Naive B cell (primary cell): ENCODE measurements around the gene MAST4. TPM values are rescaled to one million over a fixed set of nuclear protein-coding genes. Genes with fewer than 3 reads are reported as not detected.

Experiments
- ATAC-seq, 2 donors: fragments of 150-1000 bp; cut with Tn5 transposase; 2 replicates each; pipeline ENCODE4 v1.10.0; 2021; ENCODE audit warnings: low read depth in 2 of 2, mild to moderate bottlenecking in 2 of 2, moderate library complexity in 2 of 2
- DNase-seq: peaks from one replicate; pipeline ENCODE4 v3.0.0; 2022
- H3K27ac Mint-ChIP-seq, 6 donors: one replicate each; pipeline ENCODE4 v1.8.0; 2020 to 2022; ENCODE audit warnings: mild to moderate bottlenecking in 6 of 6, mixed read lengths in 6 of 6, moderate library complexity in 5 of 6, inconsistent platforms in 2 of 6
- H3K27me3 Mint-ChIP-seq, 3 donors: one replicate each; pipeline ENCODE4 v1.8.0; 2021 to 2022; ENCODE audit warnings: mixed read lengths in 3 of 3, mild to moderate bottlenecking in 1 of 3
- H3K36me3 Mint-ChIP-seq, 2 donors: one replicate each; pipeline ENCODE4 v1.8.0; 2020 to 2022; ENCODE audit warnings: mixed read lengths in 2 of 2, inconsistent platforms in 1 of 2, mild to moderate bottlenecking in 1 of 2
- H3K4me1 Mint-ChIP-seq, 3 donors: one replicate each; pipeline ENCODE4 v1.8.0; 2020 to 2022; ENCODE audit warnings: mixed read lengths in 3 of 3, inconsistent platforms in 1 of 3, mild to moderate bottlenecking in 1 of 3, moderate library complexity in 1 of 3
- H3K4me3 Mint-ChIP-seq, 8 donors: one replicate each; pipeline ENCODE4 v1.8.0; 2020 to 2022; ENCODE audit warnings: mild to moderate bottlenecking in 8 of 8, mixed read lengths in 8 of 8, moderate library complexity in 8 of 8, inconsistent platforms in 2 of 8
- H3K9me3 Mint-ChIP-seq, 7 donors: one replicate each; pipeline ENCODE4 v1.8.0; 2020 to 2022; ENCODE audit warnings: mixed read lengths in 7 of 7, mild to moderate bottlenecking in 5 of 7, inconsistent platforms in 2 of 7, moderate library complexity in 1 of 7
- polyA plus RNA-seq, 6 donors: library from polyadenylated mRNA; unstranded; fragments of 300-500 nt; fragmentation: Illumina TruSeq; gene quantifications; one replicate each; pipeline ENCODE4 v1.2.3, GENCODE V29; 2021; ENCODE audit warnings: low read depth in 6 of 6

The MAST4 gene
- polyA plus RNA-seq, 6 donors from 2014 or later, result 0.17 to 2.3 (median 1.3) TPM

GRCh38 chr5:66933066-66933465, 336.9 kb downstream of the MAST4 start:
- Mint-ChIP-seq H3K36me3 (no peaks in the 10 kb centered on the region), H3K4me1 (peaks cover 0 to 12% (median 0%) of the 10 kb centered on the region in 3 donors), H3K4me3 (no peak overlapping the region), H3K27ac (no peak overlapping the region), H3K9me3 (no peaks in the 10 kb centered on the region), H3K27me3 (peaks cover 0 to 36% (median 11%) of the 10 kb centered on the region in 3 donors)
- ATAC-seq, result no peak
- no peak for DNase-seq

GRCh38 chr5:66939094-66939493, 342.9 kb downstream of the MAST4 start:
- no peak for ATAC-seq
- H3K36me3 Mint-ChIP-seq, result no peaks in the 10 kb centered on the region
- peaks cover 5 to 17% (median 13%) of the 10 kb centered on the region in 3 donors for H3K27me3 Mint-ChIP-seq
- H3K4me1 Mint-ChIP-seq, result no peaks in the 10 kb centered on the region
- H3K9me3 Mint-ChIP-seq, result peaks cover 0 to 32% (median 6%) of the 10 kb centered on the region in 7 donors
- DNase-seq, result no peak
- H3K4me3 Mint-ChIP-seq, result no peak overlapping the region
- no peak overlapping the region for H3K27ac Mint-ChIP-seq

GRCh38 chr5:66945389-66946349, 349.5 kb downstream of the MAST4 start:
- H3K36me3 Mint-ChIP-seq, result no peaks in the 10 kb centered on the region
- H3K4me1 Mint-ChIP-seq, result no peaks in the 10 kb centered on the region
- DNase-seq, result no peak
- peaks cover 0 to 11% (median 0%) of the 10 kb centered on the region in 7 donors for H3K9me3 Mint-ChIP-seq
- ATAC-seq, result no peak
- H3K27ac Mint-ChIP-seq, result no peak overlapping the region
- peaks cover 5 to 11% (median 9%) of the 10 kb centered on the region in 3 donors for H3K27me3 Mint-ChIP-seq
- H3K4me3 Mint-ChIP-seq, result no peak overlapping the region

DNA sequence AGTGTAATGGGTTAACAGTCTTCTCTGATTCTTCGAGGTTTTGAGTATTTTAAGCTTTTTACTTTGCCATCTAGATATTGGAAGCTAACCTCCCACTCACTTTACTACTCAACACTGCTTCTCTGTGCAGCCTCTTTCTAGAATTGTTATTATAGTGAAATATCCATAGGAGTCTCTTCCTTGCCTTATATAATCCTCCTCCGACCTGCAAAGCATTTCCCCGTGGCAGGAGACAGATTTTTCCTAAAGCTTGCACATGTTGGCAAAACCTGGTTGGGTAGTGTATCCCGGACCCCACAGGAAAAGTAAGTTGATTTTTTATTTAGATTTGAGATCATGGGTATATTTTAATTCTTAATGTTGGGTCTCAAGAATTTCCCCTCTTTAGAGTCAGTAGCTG, 351.3 kb downstream of the MAST4 start:
- no peak overlapping the region for H3K4me3 Mint-ChIP-seq
- ATAC-seq (no peak), DNase-seq (no peak)
- peaks cover 0 to 9% of the 10 kb centered on the region in 2 donors for H3K36me3 Mint-ChIP-seq
- peaks cover 0 to 10% (median 0%) of the 10 kb centered on the region in 7 donors for H3K9me3 Mint-ChIP-seq
- H3K27ac Mint-ChIP-seq, result no peak overlapping the region
- H3K4me1 Mint-ChIP-seq, result no peaks in the 10 kb centered on the region
- H3K27me3 Mint-ChIP-seq, result peaks cover 6 to 16% (median 13%) of the 10 kb centered on the region in 3 donors

- ATAC-seq (no peak), DNase-seq (no peak)
- Mint-ChIP-seq H3K27me3 (peaks cover 6 to 16% (median 14%) of the 10 kb centered on the region in 3 donors), H3K27ac (peak overlapping the region in 1 of 6 donors; percentile 23), H3K4me3 (no peak overlapping the region), H3K36me3 (peaks cover 0 to 12% of the 10 kb centered on the region in 2 donors), H3K9me3 (peaks cover 0 to 13% (median 0%) of the 10 kb centered on the region in 7 donors), H3K4me1 (no peaks in the 10 kb centered on the region)
These were observed 352.9 kb downstream of the MAST4 start for GRCh38 chr5:66949066-66949465.

DNA sequence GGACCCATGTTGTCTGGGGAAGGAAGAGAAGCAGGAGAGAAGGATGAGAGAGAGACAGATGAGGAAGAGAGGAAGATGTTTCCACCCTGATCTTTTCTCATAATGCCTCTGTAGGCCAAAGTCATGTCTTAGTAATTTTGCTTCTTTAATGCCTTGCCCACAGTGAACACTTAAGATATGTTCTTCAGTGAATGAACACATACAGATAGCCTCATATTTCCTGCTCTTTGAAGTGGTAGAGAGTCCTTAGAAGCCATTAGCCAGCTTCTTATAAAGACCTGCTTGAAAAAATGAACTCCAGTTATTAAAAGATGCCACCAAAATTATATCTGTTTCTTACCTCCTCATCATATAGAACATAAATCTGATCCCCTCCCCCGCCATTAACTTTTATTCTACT, 356.0 kb downstream of the MAST4 start:
- H3K36me3 Mint-ChIP-seq, result peaks cover 0 to 12% of the 10 kb centered on the region in 2 donors
- no peak for DNase-seq
- no peak for ATAC-seq
- peaks cover 0 to 13% (median 0%) of the 10 kb centered on the region in 7 donors for H3K9me3 Mint-ChIP-seq
- peaks cover 4 to 9% (median 8%) of the 10 kb centered on the region in 3 donors for H3K27me3 Mint-ChIP-seq
- no peak overlapping the region for H3K4me3 Mint-ChIP-seq
- no peak overlapping the region for H3K27ac Mint-ChIP-seq
- no peaks in the 10 kb centered on the region for H3K4me1 Mint-ChIP-seq

DNA sequence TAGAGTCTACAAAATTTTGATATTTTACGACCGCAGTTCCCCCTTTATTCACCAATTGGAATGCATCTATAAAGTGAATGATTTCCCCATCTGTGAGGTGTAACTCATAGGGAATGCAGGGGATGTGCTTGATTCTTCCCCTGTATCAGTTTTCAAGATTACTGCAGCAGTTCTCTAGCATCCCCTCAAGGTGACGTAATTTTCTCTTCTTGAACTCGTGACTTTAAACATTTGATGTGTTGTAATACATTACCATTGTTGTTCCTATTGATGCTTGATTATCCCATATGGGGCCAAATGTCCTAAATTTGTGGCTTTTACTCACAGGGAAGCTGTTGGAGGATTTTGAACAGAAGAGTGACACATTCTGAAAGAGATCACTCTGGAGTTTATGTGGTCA, 360.2 kb downstream of the MAST4 start:
- Mint-ChIP-seq H3K9me3 (peaks cover 0 to 12% (median 0%) of the 10 kb centered on the region in 7 donors), H3K4me3 (no peak overlapping the region), H3K36me3 (peaks cover 0 to 12% of the 10 kb centered on the region in 2 donors), H3K27ac (no peak overlapping the region), H3K27me3 (peaks cover 13 to 20% (median 18%) of the 10 kb centered on the region in 3 donors), H3K4me1 (no peaks in the 10 kb centered on the region)
- ATAC-seq (no peak), DNase-seq (no peak)

DNA sequence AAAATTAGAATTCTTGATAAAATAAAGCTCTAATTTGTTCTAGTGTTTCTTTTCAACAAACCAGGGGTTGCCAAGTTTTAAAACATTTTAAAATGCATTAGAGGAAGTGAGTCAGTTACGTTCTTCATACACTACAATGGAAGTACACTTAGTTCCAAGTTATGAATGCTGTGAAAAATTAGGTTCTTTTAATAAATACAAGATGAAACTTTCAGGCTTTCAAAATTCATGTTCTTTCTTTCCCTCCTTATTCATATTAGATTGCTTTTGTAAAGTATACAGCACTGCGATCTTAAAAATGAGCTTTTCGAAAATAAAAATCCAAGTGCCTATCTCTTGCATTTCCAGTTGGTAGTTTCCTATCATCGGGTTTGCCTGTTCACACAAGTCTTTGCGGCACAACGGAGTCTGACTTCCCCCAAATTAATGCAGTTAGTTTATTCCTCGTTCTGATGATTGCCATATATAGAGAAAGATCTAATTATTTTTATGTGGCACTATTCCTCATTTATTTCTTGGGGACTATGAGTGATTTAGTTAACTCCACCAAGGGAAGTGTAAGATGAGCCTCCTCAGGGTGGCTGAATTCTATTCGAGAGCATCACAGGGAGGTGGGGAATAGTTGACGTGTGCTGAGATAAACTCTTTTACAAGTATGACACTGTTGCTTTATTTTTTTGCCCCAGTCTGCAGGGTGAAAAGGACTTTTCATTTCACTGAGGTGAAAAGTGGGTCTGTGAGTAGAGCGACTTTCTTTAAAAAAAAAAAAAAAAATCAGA, 362.2 kb downstream of the MAST4 start:
- Mint-ChIP-seq H3K36me3 (no peaks in the 10 kb centered on the region), H3K27me3 (peaks cover 4 to 18% (median 12%) of the 10 kb centered on the region in 3 donors), H3K4me1 (no peaks in the 10 kb centered on the region), H3K4me3 (no peak overlapping the region), H3K27ac (no peak overlapping the region), H3K9me3 (no peaks in the 10 kb centered on the region)
- DNase-seq (no peak), ATAC-seq (no peak)

DNA sequence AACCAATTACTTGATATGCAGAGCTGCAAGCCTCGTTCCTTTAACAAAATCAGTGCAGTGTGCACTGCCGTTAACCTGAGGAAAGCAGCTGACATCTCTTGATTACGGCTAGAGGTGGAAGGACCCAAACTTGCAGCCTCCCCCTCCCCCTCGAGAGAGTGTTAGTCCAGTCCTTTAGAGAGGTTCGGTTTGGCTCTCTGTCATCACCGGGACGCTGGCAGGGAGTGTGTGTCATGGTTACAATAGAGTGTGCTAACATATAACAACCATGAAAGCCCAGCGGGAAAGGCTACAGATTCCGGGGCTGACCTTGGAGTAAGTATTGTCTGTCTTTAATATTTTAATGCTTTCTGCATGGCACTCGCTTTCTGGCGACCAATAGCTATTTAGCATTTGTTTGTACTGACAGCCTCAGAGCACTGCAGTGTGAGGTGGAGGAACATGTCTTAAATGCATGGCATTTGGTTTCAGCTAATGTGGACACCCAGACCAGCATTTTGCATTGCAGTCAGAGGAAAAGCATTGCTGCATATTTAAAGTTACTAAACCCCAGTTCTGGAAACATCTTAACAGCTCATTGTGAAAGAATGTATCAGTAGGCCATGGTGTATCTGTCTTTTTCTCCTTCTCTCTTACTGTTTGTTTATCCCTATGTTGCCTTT, 362.9 kb downstream of the MAST4 start:
- no peak for ATAC-seq
- Mint-ChIP-seq H3K9me3 (no peaks in the 10 kb centered on the region), H3K4me3 (no peak overlapping the region), H3K27me3 (peaks cover 4 to 18% (median 12%) of the 10 kb centered on the region in 3 donors), H3K36me3 (no peaks in the 10 kb centered on the region), H3K4me1 (no peaks in the 10 kb centered on the region), H3K27ac (no peak overlapping the region)
- DNase-seq, result no peak

DNA sequence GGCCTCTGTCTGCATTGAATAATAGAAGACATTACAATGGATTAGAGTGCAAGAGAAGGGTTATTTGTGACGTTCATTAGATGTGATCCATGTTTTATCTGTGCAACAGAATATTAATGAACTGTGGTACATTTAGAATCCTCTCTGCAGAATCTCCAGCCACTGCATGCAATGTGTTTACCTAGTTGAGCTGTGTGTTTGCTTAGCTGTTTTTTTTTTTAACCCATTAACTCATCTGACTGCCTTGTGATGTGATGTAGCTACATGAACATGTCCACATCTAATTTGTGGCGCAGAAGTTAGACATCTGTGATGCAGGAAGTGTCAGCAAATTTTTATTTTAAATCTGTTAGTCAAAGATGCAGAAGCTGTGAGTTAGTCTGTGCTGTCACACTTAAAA, 363.5 kb downstream of the MAST4 start:
- no peak overlapping the region for H3K4me3 Mint-ChIP-seq
- ATAC-seq, result no peak
- H3K27me3 Mint-ChIP-seq, result peaks cover 4 to 18% (median 12%) of the 10 kb centered on the region in 3 donors
- no peaks in the 10 kb centered on the region for H3K9me3 Mint-ChIP-seq
- no peak for DNase-seq
- no peaks in the 10 kb centered on the region for H3K36me3 Mint-ChIP-seq
- no peak overlapping the region for H3K27ac Mint-ChIP-seq
- no peaks in the 10 kb centered on the region for H3K4me1 Mint-ChIP-seq

- Mint-ChIP-seq H3K4me3 (no peak overlapping the region), H3K36me3 (no peaks in the 10 kb centered on the region), H3K27me3 (peaks cover 4 to 18% (median 12%) of the 10 kb centered on the region in 3 donors), H3K4me1 (no peaks in the 10 kb centered on the region), H3K9me3 (no peaks in the 10 kb centered on the region), H3K27ac (no peak overlapping the region)
- ATAC-seq, result no peak
- DNase-seq, result no peak
These were observed 364.4 kb downstream of the MAST4 start for GRCh38 chr5:66960369-66961137.

- ATAC-seq (no peak), DNase-seq (no peak)
- H3K9me3 Mint-ChIP-seq, result peaks cover 0 to 4% (median 0%) of the 10 kb centered on the region in 7 donors
- no peaks in the 10 kb centered on the region for H3K36me3 Mint-ChIP-seq
- H3K4me1 Mint-ChIP-seq, result no peaks in the 10 kb centered on the region
- no peak overlapping the region for H3K4me3 Mint-ChIP-seq
- no peak overlapping the region for H3K27ac Mint-ChIP-seq
- peaks cover 7 to 9% (median 8%) of the 10 kb centered on the region in 3 donors for H3K27me3 Mint-ChIP-seq
These were observed 367.4 kb downstream of the MAST4 start for GRCh38 chr5:66963559-66963971.
